Sigmoid colon (tissue), 7 donors: ENCODE results near the gene MSANTD3. TPM values are rescaled to one million over a fixed set of nuclear protein-coding genes. Genes with fewer than 3 reads are reported as not detected.

Source experiments
- DNase-seq: peaks from one replicate; pipeline ENCODE4 v3.0.0-alpha.2; 2019
- H3K27ac ChIP-seq, 4 donors: fragments of 200-600 bp; sonication (generic); one replicate each; pipeline ENCODE4 v1.5.1; 2016 to 2019; ENCODE audit warnings: mild to moderate bottlenecking in 1 of 4
- H3K27me3 ChIP-seq, 3 donors: fragments of 200-600 bp; sonication (generic); one replicate each; pipeline ENCODE4 v1.5.1; 2019; ENCODE audit warnings: mild to moderate bottlenecking in 1 of 3
- H3K36me3 ChIP-seq, 4 donors: fragments of 200-600 bp; sonication (generic); one replicate each; pipeline ENCODE4 v1.5.1; 2016 to 2019
- H3K4me1 ChIP-seq, 4 donors: fragments of 200-600 bp; sonication (generic); one replicate each; pipeline ENCODE4 v1.5.1; 2017 to 2019
- H3K4me3 ChIP-seq, 4 donors: fragments of 200-600 bp; sonication (generic); one replicate each; pipeline ENCODE4 v1.5.1; 2017 to 2019; ENCODE audit warnings: mild to moderate bottlenecking in 2 of 4, moderate library complexity in 1 of 4
- H3K9me3 ChIP-seq, 4 donors: fragments of 200-600 bp in 3 of 4; sonication (generic) in 3 of 4; one replicate each; pipeline versions ENCODE4 v1.5.1 to v1.6.1; 2013 to 2019
- EP300 ChIP-seq, 4 donors: sonication (generic); formaldehyde crosslinking; IDR thresholded peaks; one replicate each; pipeline ENCODE4 v1.6.1; 2017; ENCODE audit warnings: antibody characterized with exemption in 4 of 4
- POLR2A ChIP-seq, 2 donors: fragments of 450-650 bp; IDR thresholded peaks; one replicate each; pipeline ENCODE4 v1.6.1; 2016; ENCODE audit warnings: antibody characterized with exemption in 2 of 2, mild to moderate bottlenecking in 2 of 2, moderate library complexity in 2 of 2
- POLR2AphosphoS5 ChIP-seq, 4 donors: sonication (generic); formaldehyde crosslinking; IDR thresholded peaks; one replicate each; pipeline ENCODE4 v1.6.1; 2017; ENCODE audit warnings: antibody characterized with exemption in 4 of 4
- WGBS, 2 donors: extraction: QIAGEN DNeasy Blood & Tissue Kit; methylation state at CpG; one replicate each; pipeline ENCODE4 v1.1.7; 2013; 5-methylcytosine and 5-hydroxymethylcytosine counted together
- intact Hi-C: fragments of 100-400 bp; cut with DNase I; formaldehyde crosslinking; loops from one replicate; pipeline ENCODE4 v1.15.1; 2023
- polyA plus RNA-seq, 3 donors: library from polyadenylated mRNA; stranded (reverse); fragments of 200-250 nt; gene quantifications; one replicate each; pipeline ENCODE4 v1.2.3, GENCODE V29; 2013
- total RNA-seq, 4 donors: library from RNA; depleted of rRNA; stranded (reverse); fragments of >200 nt; gene quantifications; one replicate each; pipeline ENCODE4 v1.1.0, GENCODE V29; 2016
- TF ChIP-seq, protein P1 (sequence below), 4 experiments: fragments of 450-650 bp in 3 of 4; fragments of 200-600 bp in 1 of 4; IDR thresholded peaks; one replicate each; pipeline ENCODE4 v1.5.1; 2016 to 2019; ENCODE audit warnings: antibody characterized with exemption in 4 of 4, mild to moderate bottlenecking in 3 of 4, moderate library complexity in 2 of 4
- donor health status: healthy with polysubstance abuse.
- donor health status: Bipolar disorder and iron deficiency.
- donor health status: healthy.

The MSANTD3 gene
- total and polyA plus RNA-seq, 7 donors = 9.2 to 41.8 (median 25.2) TPM

DNA sequence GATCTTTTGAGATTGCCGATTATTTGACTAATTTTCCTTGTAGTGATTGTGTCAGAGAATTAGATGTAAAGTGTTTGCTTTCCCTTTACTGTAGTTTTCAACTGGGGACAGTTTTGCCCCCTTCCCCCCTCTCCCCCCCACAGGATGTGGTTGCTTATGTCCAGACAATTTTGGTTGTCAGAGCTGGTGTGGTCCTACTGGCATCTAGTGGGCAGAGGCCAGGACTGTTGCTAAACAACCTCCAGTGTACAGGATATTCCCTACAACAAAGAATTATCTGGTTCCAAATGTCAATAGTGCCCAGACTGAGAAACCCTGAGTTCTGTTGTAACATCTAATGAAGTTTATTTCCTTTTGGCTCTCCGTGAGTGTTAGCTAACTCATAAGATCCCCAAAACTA lies 66.0 kb downstream of the MSANTD3 start:
- no peaks in the 10 kb centered on the region for H3K36me3 ChIP-seq
- no peaks in the 10 kb centered on the region for H3K9me3 ChIP-seq
- 89 to 92% methylated on average over 2 of the region's 2 CpGs for WGBS, 2 donors
- intact Hi-C loops = no loop called here
- DNase-seq = no peak
- no peaks in the 10 kb centered on the region for H3K27me3 ChIP-seq
- no peak for TF ChIP-seq POLR2AphosphoS5 (IDR thresholded peaks at IDR 0.05)
- no peak for TF ChIP-seq EP300 (IDR thresholded peaks at IDR 0.05)
- TF ChIP-seq, protein P1, sequence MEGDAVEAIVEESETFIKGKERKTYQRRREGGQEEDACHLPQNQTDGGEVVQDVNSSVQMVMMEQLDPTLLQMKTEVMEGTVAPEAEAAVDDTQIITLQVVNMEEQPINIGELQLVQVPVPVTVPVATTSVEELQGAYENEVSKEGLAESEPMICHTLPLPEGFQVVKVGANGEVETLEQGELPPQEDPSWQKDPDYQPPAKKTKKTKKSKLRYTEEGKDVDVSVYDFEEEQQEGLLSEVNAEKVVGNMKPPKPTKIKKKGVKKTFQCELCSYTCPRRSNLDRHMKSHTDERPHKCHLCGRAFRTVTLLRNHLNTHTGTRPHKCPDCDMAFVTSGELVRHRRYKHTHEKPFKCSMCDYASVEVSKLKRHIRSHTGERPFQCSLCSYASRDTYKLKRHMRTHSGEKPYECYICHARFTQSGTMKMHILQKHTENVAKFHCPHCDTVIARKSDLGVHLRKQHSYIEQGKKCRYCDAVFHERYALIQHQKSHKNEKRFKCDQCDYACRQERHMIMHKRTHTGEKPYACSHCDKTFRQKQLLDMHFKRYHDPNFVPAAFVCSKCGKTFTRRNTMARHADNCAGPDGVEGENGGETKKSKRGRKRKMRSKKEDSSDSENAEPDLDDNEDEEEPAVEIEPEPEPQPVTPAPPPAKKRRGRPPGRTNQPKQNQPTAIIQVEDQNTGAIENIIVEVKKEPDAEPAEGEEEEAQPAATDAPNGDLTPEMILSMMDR (IDR thresholded peaks at IDR 0.05) = no peak
- TF ChIP-seq POLR2A (IDR thresholded peaks at IDR 0.05) = no peak
- H3K4me3 ChIP-seq = no peak overlapping the region
- H3K4me1 ChIP-seq = no peaks in the 10 kb centered on the region
- no peak overlapping the region for H3K27ac ChIP-seq

GRCh38 chr9:100498592-100498991 lies 71.6 kb downstream of the MSANTD3 start:
- 81 to 86% methylated on average over 5 of the region's 5 CpGs for WGBS, 2 donors
- no peaks in the 10 kb centered on the region for H3K4me1 ChIP-seq
- no peak for DNase-seq
- no peak overlapping the region for H3K27ac ChIP-seq
- intact Hi-C loops = no loop called here
- no peaks in the 10 kb centered on the region for H3K27me3 ChIP-seq
- H3K4me3 ChIP-seq = no peak overlapping the region
- H3K9me3 ChIP-seq = peaks cover 0 to 4% (median 0%) of the 10 kb centered on the region in 4 donors
- H3K36me3 ChIP-seq = no peaks in the 10 kb centered on the region
- no peak for TF ChIP-seq POLR2AphosphoS5 (IDR thresholded peaks at IDR 0.05)
- no peak for TF ChIP-seq EP300 (IDR thresholded peaks at IDR 0.05)
- TF ChIP-seq POLR2A (IDR thresholded peaks at IDR 0.05) = no peak
- TF ChIP-seq, protein P1 (IDR thresholded peaks at IDR 0.05) = no peak

DNA sequence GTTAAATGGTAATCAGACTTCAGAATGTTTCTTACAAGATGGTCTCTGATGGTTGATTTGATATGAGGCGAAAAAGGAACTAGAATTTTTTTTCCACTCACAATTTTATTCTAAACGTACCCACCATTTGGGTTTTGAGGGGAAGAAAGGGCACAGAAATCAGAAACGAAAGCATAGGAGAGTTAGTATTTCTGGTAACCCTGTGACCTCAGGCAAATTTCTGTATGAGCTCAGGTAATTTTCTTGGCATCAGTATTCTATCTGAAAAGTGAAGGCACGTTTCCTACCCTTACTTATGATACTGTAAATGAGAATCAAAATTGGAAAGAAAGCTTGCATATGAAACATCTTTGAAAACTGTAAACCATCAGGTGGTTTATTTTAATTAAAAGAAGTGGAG lies 72.5 kb downstream of the MSANTD3 start:
- intact Hi-C loops = no loop called here
- H3K9me3 ChIP-seq = peaks cover 0 to 4% (median 0%) of the 10 kb centered on the region in 4 donors
- no peak for DNase-seq
- WGBS, 2 donors = 66 to 80% methylated on average over 4 of the region's 4 CpGs
- no peak overlapping the region for H3K4me3 ChIP-seq
- no peaks in the 10 kb centered on the region for H3K36me3 ChIP-seq
- no peaks in the 10 kb centered on the region for H3K27me3 ChIP-seq
- TF ChIP-seq POLR2A (IDR thresholded peaks at IDR 0.05) (no peak), EP300 (IDR thresholded peaks at IDR 0.05) (no peak), POLR2AphosphoS5 (IDR thresholded peaks at IDR 0.05) (no peak)
- TF ChIP-seq, protein P1 (IDR thresholded peaks at IDR 0.05) = no peak
- no peaks in the 10 kb centered on the region for H3K4me1 ChIP-seq
- H3K27ac ChIP-seq = no peak overlapping the region

DNA sequence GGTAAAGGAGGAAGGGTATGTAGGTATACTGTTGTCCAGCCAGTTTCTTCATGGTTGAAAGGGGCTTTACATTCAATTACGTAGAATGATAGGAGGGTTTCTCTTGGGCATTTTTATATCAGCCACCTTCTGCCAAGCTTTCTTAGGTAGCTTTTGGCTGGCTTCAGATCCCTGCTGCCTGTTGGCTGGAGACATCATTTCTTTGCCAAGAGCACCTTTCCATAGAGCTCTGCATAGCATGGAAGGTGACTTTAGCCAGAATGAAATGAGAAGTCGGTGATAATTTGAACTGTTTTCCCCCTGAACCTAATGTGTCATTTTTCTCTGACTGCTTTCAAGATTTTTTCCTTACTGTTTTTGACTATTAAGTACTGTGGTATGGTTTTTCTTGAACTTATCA lies 72.9 kb downstream of the MSANTD3 start:
- Histone ChIP-seq H3K4me3 (no peak overlapping the region), H3K4me1 (no peaks in the 10 kb centered on the region), H3K9me3 (peaks cover 0 to 4% (median 0%) of the 10 kb centered on the region in 4 donors), H3K36me3 (no peaks in the 10 kb centered on the region), H3K27ac (no peak overlapping the region), H3K27me3 (no peaks in the 10 kb centered on the region)
- 76 to 96% methylated on average over 2 of the region's 2 CpGs for WGBS, 2 donors
- intact Hi-C loops = no loop called here
- TF ChIP-seq POLR2AphosphoS5 (IDR thresholded peaks at IDR 0.05) = no peak
- no peak for TF ChIP-seq EP300 (IDR thresholded peaks at IDR 0.05)
- TF ChIP-seq, protein P1 (IDR thresholded peaks at IDR 0.05) = no peak
- TF ChIP-seq POLR2A (IDR thresholded peaks at IDR 0.05) = no peak
- DNase-seq = no peak

Other genes with a start within 250 kb of the MSANTD3 start
- gene TEX10, start 74.2 kb upstream of the MSANTD3 start, total RNA-seq = 10 to 100 TPM; 15.0 to 19.6 (median 17.1) TPM
- 1 to 10 TPM; 3.2 to 7.4 (median 4.8) TPM for gene TEX10, start 74.2 kb upstream of the MSANTD3 start, polyA plus RNA-seq
- gene TMEFF1, start 46.0 kb downstream of the MSANTD3 start, total RNA-seq = 1 to 10 TPM in 1 of 4 donors, under 1 TPM in 1, not detected in 2; 0.68 to 6.1 TPM
- gene TMEFF1, start 46.0 kb downstream of the MSANTD3 start, polyA plus RNA-seq = under 1 TPM in 1 of 3 donors, not detected in 2; 0.16 TPM
- 1 to 10 TPM in 1 of 4 donors, under 1 TPM in 3; 0.36 to 1.1 (median 0.62) TPM for gene CAVIN4, start 150.9 kb downstream of the MSANTD3 start, total RNA-seq
- gene CAVIN4, start 150.9 kb downstream of the MSANTD3 start, polyA plus RNA-seq = under 1 TPM in 1 of 3 donors, not detected in 2; 0.06 TPM